BLaER1 (cell line): ENCODE results near the gene CR1.
"Not testable (repeated sequence)": the region's sequence is repeated elsewhere in the genome, so short reads cannot be mapped to it uniquely, and the experiment has no call there.

Source experiments
- H3K27ac ChIP-seq: shearing (Covaris generic); formaldehyde crosslinking; 2 replicates; pipeline ENCODE4 v1.8.1; 2022
- H3K27me3 ChIP-seq: shearing (Covaris generic); formaldehyde crosslinking; 2 replicates; pipeline ENCODE4 v1.8.1; 2022
- H3K36me3 ChIP-seq: shearing (Covaris generic); formaldehyde crosslinking; 2 replicates; pipeline ENCODE4 v1.8.1; 2022
- H3K4me1 ChIP-seq: shearing (Covaris generic); formaldehyde crosslinking; 2 replicates; pipeline ENCODE4 v1.8.1; 2022
- H3K4me2 ChIP-seq: shearing (Covaris generic); formaldehyde crosslinking; 2 replicates; pipeline ENCODE4 v1.8.1; 2022
- H3K4me3 ChIP-seq: shearing (Covaris generic); formaldehyde crosslinking; 2 replicates; pipeline ENCODE4 v1.8.1; 2022
- H3K9ac ChIP-seq: shearing (Covaris generic); formaldehyde crosslinking; 2 replicates; pipeline ENCODE4 v1.8.1; 2022
- H3K9me3 ChIP-seq: shearing (Covaris generic); formaldehyde crosslinking; 2 replicates; pipeline ENCODE4 v1.8.1; 2022
- H4K20me1 ChIP-seq: shearing (Covaris generic); formaldehyde crosslinking; 2 replicates; pipeline ENCODE4 v1.8.1; 2022
- Cebpa-rat ChIP-seq: shearing (Covaris generic); IDR thresholded peaks from 2 replicates; pipeline ENCODE4 v1.8.1; 2022

The CR1 gene

GRCh38 chr1:207603777-207604176 is 107.8 kb downstream of the CR1 start:
- TF ChIP-seq Cebpa-rat, result no peak
- Histone ChIP-seq H3K4me3 (no peak overlapping the region), H3K27me3 (no peaks in the 10 kb centered on the region), H3K4me2 (no peak overlapping the region), H3K9ac (no peak overlapping the region), H3K9me3 (no peaks in the 10 kb centered on the region), H3K36me3 (no peaks in the 10 kb centered on the region), H4K20me1 (no peaks in the 10 kb centered on the region), H3K27ac (no peak overlapping the region), H3K4me1 (no peaks in the 10 kb centered on the region)

GRCh38 chr1:207605444-207606361 is 109.7 kb downstream of the CR1 start:
- Histone ChIP-seq H3K36me3 (no peaks in the 10 kb centered on the region), H4K20me1 (no peaks in the 10 kb centered on the region), H3K9me3 (no peaks in the 10 kb centered on the region), H3K9ac (no peak overlapping the region), H3K4me1 (no peaks in the 10 kb centered on the region), H3K27me3 (no peaks in the 10 kb centered on the region), H3K27ac (no peak overlapping the region), H3K4me2 (no peak overlapping the region), H3K4me3 (no peak overlapping the region)
- no peak for TF ChIP-seq Cebpa-rat

- Histone ChIP-seq H3K9me3 (no peaks in the 10 kb centered on the region), H3K27ac (no peak overlapping the region), H3K4me3 (no peak overlapping the region), H3K4me1 (no peaks in the 10 kb centered on the region), H3K4me2 (no peak overlapping the region), H4K20me1 (no peaks in the 10 kb centered on the region), H3K27me3 (no peaks in the 10 kb centered on the region), H3K36me3 (no peaks in the 10 kb centered on the region), H3K9ac (no peak overlapping the region)
- TF ChIP-seq Cebpa-rat, result no peak
These were observed 110.4 kb downstream of the CR1 start for GRCh38 chr1:207606362-207606755.

GRCh38 chr1:207612762-207613161 is 116.8 kb downstream of the CR1 start:
- Histone ChIP-seq H3K4me3 (no peak overlapping the region), H3K9ac (no peak overlapping the region), H3K27ac (no peak overlapping the region), H3K36me3 (no peaks in the 10 kb centered on the region), H3K4me1 (no peaks in the 10 kb centered on the region), H3K27me3 (no peaks in the 10 kb centered on the region), H3K4me2 (no peak overlapping the region), H3K9me3 (peaks cover 18% of the 10 kb centered on the region), H4K20me1 (no peaks in the 10 kb centered on the region)
- TF ChIP-seq Cebpa-rat, result no peak

- H3K27me3 ChIP-seq, result no peaks in the 10 kb centered on the region
These were observed 124.0 kb downstream of the CR1 start for GRCh38 chr1:207619871-207620542.

GRCh38 chr1:207620543-207620893 is 124.6 kb downstream of the CR1 start:
- no peak overlapping the region for H3K4me2 ChIP-seq

More at GRCh38 chr1:207619871-207620542, 124.0 kb downstream of the CR1 start:
- Histone ChIP-seq H4K20me1 (no peaks in the 10 kb centered on the region), H3K4me2 (no peak overlapping the region), H3K36me3 (no peaks in the 10 kb centered on the region), H3K4me1 (peaks cover 8% of the 10 kb centered on the region; the same call in 1 of the 2 replicates), H3K27ac (no peak overlapping the region), H3K9ac (no peak overlapping the region), H3K9me3 (no peaks in the 10 kb centered on the region), H3K4me3 (no peak overlapping the region)
- TF ChIP-seq Cebpa-rat, result no peak

GRCh38 chr1:207625504-207626071 is 129.6 kb downstream of the CR1 start:
- H3K9ac ChIP-seq, H4K20me1 ChIP-seq, H3K9me3 ChIP-seq, H3K4me1 ChIP-seq, H3K36me3 ChIP-seq, H3K4me2 ChIP-seq, H3K27me3 ChIP-seq, H3K27ac ChIP-seq, H3K4me3 ChIP-seq: not testable (repeated sequence)

More at GRCh38 chr1:207620543-207620893, 124.6 kb downstream of the CR1 start:
- Histone ChIP-seq H3K4me1 (peaks cover 8% of the 10 kb centered on the region; the same call in 1 of the 2 replicates), H3K27me3 (no peaks in the 10 kb centered on the region), H3K36me3 (no peaks in the 10 kb centered on the region), H4K20me1 (no peaks in the 10 kb centered on the region), H3K27ac (no peak overlapping the region), H3K9me3 (no peaks in the 10 kb centered on the region), H3K9ac (no peak overlapping the region), H3K4me3 (no peak overlapping the region)
- TF ChIP-seq Cebpa-rat, result no peak

- Histone ChIP-seq H3K36me3 (no peaks in the 10 kb centered on the region), H4K20me1 (no peaks in the 10 kb centered on the region), H3K4me3 (no peak overlapping the region), H3K4me2 (no peak overlapping the region), H3K9me3 (peaks cover 5% of the 10 kb centered on the region; the same call in 1 of the 2 replicates), H3K27ac (no peak overlapping the region), H3K9ac (no peak overlapping the region), H3K27me3 (no peaks in the 10 kb centered on the region), H3K4me1 (no peaks in the 10 kb centered on the region)
- TF ChIP-seq Cebpa-rat, result no peak
These were observed 131.0 kb downstream of the CR1 start for GRCh38 chr1:207626972-207627337.

GRCh38 chr1:207627496-207627895 is 131.5 kb downstream of the CR1 start:
- H4K20me1 ChIP-seq, result no peaks in the 10 kb centered on the region
- no peaks in the 10 kb centered on the region for H3K36me3 ChIP-seq
- no peaks in the 10 kb centered on the region for H3K4me1 ChIP-seq
- H3K9ac ChIP-seq, result no peak overlapping the region
- no peaks in the 10 kb centered on the region for H3K27me3 ChIP-seq
- peaks cover 5% of the 10 kb centered on the region; the same call in 1 of the 2 replicates for H3K9me3 ChIP-seq
- no peak overlapping the region for H3K4me2 ChIP-seq
- H3K27ac ChIP-seq, result no peak overlapping the region
- no peak overlapping the region for H3K4me3 ChIP-seq
- TF ChIP-seq Cebpa-rat, result no peak

GRCh38 chr1:207628776-207629175 is 132.8 kb downstream of the CR1 start:
- TF ChIP-seq Cebpa-rat, result no peak
- H3K4me1 ChIP-seq, result no peaks in the 10 kb centered on the region
- no peak overlapping the region for H3K4me2 ChIP-seq
- no peaks in the 10 kb centered on the region for H4K20me1 ChIP-seq
- H3K4me3 ChIP-seq, result no peak overlapping the region
- no peak overlapping the region for H3K27ac ChIP-seq
- no peaks in the 10 kb centered on the region for H3K36me3 ChIP-seq
- H3K9me3 ChIP-seq, result peaks cover 5% of the 10 kb centered on the region; the same call in 1 of the 2 replicates
- no peak overlapping the region for H3K9ac ChIP-seq
- no peaks in the 10 kb centered on the region for H3K27me3 ChIP-seq
